ENCODE measurements around the gene SYT17.

The SYT17 gene

GRCh38 chr16:19127674-19128131 is 40.3 kb upstream of the SYT17 start:
- Histone ChIP-seq H3K9me2 (replicated peaks; ENCODE audit: control insufficient read depth, low read length) (no peaks in the 10 kb centered on the region), H3K4me3 (ENCODE audit: low read length) (no peak overlapping the region), H3K27ac (ENCODE audit: low read depth, low read length) (no peak overlapping the region), H3K9me3 (ENCODE audit: control insufficient read depth, insufficient read depth, low read length) (no peaks in the 10 kb centered on the region), H4K20me1 (ENCODE audit: control insufficient read depth, insufficient read depth, low read depth, low read length) (no peaks in the 10 kb centered on the region), H3K36me3 (ENCODE audit: control insufficient read depth, low read length) (no peaks in the 10 kb centered on the region), H3K4me2 (ENCODE audit: low read length) (no peak overlapping the region), H3F3A (ENCODE audit: control insufficient read depth, insufficient read depth) (no peaks in the 10 kb centered on the region), H3K79me2 (ENCODE audit: control insufficient read depth, low read length) (no peaks in the 10 kb centered on the region), H3K27me3 (ENCODE audit: control insufficient read depth, low read length) (no peaks in the 10 kb centered on the region), H3K4me1 (ENCODE audit: control insufficient read depth, low read length) (peaks cover 29% of the 10 kb centered on the region)
- TF ChIP-seq, protein P1, sequence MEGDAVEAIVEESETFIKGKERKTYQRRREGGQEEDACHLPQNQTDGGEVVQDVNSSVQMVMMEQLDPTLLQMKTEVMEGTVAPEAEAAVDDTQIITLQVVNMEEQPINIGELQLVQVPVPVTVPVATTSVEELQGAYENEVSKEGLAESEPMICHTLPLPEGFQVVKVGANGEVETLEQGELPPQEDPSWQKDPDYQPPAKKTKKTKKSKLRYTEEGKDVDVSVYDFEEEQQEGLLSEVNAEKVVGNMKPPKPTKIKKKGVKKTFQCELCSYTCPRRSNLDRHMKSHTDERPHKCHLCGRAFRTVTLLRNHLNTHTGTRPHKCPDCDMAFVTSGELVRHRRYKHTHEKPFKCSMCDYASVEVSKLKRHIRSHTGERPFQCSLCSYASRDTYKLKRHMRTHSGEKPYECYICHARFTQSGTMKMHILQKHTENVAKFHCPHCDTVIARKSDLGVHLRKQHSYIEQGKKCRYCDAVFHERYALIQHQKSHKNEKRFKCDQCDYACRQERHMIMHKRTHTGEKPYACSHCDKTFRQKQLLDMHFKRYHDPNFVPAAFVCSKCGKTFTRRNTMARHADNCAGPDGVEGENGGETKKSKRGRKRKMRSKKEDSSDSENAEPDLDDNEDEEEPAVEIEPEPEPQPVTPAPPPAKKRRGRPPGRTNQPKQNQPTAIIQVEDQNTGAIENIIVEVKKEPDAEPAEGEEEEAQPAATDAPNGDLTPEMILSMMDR (IDR thresholded peaks at IDR 0.05; ENCODE audit: low read depth, low read length, poor library complexity, severe bottlenecking), result no peak
- no peak for TF ChIP-seq EZH2phosphoT487 (IDR thresholded peaks at IDR 0.05; ENCODE audit: borderline replicate concordance, low read length)

- Histone ChIP-seq H3K27ac (ENCODE audit: low read depth, low read length) (no peak overlapping the region), H3K4me3 (ENCODE audit: low read length) (no peak overlapping the region)
Observed at GRCh38 chr16:19128454-19129200, 39.4 kb upstream of the SYT17 start.

GRCh38 chr16:19130385-19130784 is 37.7 kb upstream of the SYT17 start:
- peak overlapping the region; percentile 51 for H3K4me2 ChIP-seq (ENCODE audit: low read length)
- H4K20me1 ChIP-seq (ENCODE audit: control insufficient read depth, insufficient read depth, low read depth, low read length), result no peaks in the 10 kb centered on the region
- H3K9me2 ChIP-seq (replicated peaks; ENCODE audit: control insufficient read depth, low read length), result no peaks in the 10 kb centered on the region
- 0 out of 2 replicates have a peak overlapping the region, but pooled peaks have one; percentile 12 for H3K4me3 ChIP-seq (ENCODE audit: low read length)
- H3K79me2 ChIP-seq (ENCODE audit: control insufficient read depth, low read length), result no peaks in the 10 kb centered on the region
- H3K36me3 ChIP-seq (ENCODE audit: control insufficient read depth, low read length), result no peaks in the 10 kb centered on the region
- H3F3A ChIP-seq (ENCODE audit: control insufficient read depth, insufficient read depth), result no peaks in the 10 kb centered on the region
- no peak for TF ChIP-seq EZH2phosphoT487 (IDR thresholded peaks at IDR 0.05; ENCODE audit: borderline replicate concordance, low read length)
- TF ChIP-seq, protein P1 (IDR thresholded peaks at IDR 0.05; ENCODE audit: low read depth, low read length, poor library complexity, severe bottlenecking), result no peak
- H3K4me1 ChIP-seq (ENCODE audit: control insufficient read depth, low read length), result peaks cover 35% of the 10 kb centered on the region
- no peak overlapping the region for H3K27ac ChIP-seq (ENCODE audit: low read depth, low read length)
- no peaks in the 10 kb centered on the region for H3K9me3 ChIP-seq (ENCODE audit: control insufficient read depth, insufficient read depth, low read length)
- no peaks in the 10 kb centered on the region for H3K27me3 ChIP-seq (ENCODE audit: control insufficient read depth, low read length)

More at GRCh38 chr16:19128454-19129200, 39.4 kb upstream of the SYT17 start:
- H3K4me1 ChIP-seq (ENCODE audit: control insufficient read depth, low read length), result peaks cover 35% of the 10 kb centered on the region
- no peaks in the 10 kb centered on the region for H3K36me3 ChIP-seq (ENCODE audit: control insufficient read depth, low read length)
- no peaks in the 10 kb centered on the region for H3K27me3 ChIP-seq (ENCODE audit: control insufficient read depth, low read length)
- no peaks in the 10 kb centered on the region for H3K79me2 ChIP-seq (ENCODE audit: control insufficient read depth, low read length)
- no peak for TF ChIP-seq EZH2phosphoT487 (IDR thresholded peaks at IDR 0.05; ENCODE audit: borderline replicate concordance, low read length)
- TF ChIP-seq, protein P1 (IDR thresholded peaks at IDR 0.05; ENCODE audit: low read depth, low read length, poor library complexity, severe bottlenecking), result no peak
- no peaks in the 10 kb centered on the region for H3K9me2 ChIP-seq (replicated peaks; ENCODE audit: control insufficient read depth, low read length)
- H4K20me1 ChIP-seq (ENCODE audit: control insufficient read depth, insufficient read depth, low read depth, low read length), result no peaks in the 10 kb centered on the region
- H3K4me2 ChIP-seq (ENCODE audit: low read length), result no peak overlapping the region
- H3K9me3 ChIP-seq (ENCODE audit: control insufficient read depth, insufficient read depth, low read length), result no peaks in the 10 kb centered on the region
- H3F3A ChIP-seq (ENCODE audit: control insufficient read depth, insufficient read depth), result no peaks in the 10 kb centered on the region

Measured in DOHH2 (cell line).